ENCODE results near the gene PPP6R2. TPM values are rescaled to one million over a fixed set of nuclear protein-coding genes. Genes with fewer than 3 reads are reported as not detected.
A peak's percentile ranks its signal among the peaks of the same experiment; 100 is the strongest.

Gene PPP6R2
- total and polyA plus RNA-seq, 2 of the 4 experiments (the other 2 are of a cell fraction): 49.2 to 51.6 TPM

DNA sequence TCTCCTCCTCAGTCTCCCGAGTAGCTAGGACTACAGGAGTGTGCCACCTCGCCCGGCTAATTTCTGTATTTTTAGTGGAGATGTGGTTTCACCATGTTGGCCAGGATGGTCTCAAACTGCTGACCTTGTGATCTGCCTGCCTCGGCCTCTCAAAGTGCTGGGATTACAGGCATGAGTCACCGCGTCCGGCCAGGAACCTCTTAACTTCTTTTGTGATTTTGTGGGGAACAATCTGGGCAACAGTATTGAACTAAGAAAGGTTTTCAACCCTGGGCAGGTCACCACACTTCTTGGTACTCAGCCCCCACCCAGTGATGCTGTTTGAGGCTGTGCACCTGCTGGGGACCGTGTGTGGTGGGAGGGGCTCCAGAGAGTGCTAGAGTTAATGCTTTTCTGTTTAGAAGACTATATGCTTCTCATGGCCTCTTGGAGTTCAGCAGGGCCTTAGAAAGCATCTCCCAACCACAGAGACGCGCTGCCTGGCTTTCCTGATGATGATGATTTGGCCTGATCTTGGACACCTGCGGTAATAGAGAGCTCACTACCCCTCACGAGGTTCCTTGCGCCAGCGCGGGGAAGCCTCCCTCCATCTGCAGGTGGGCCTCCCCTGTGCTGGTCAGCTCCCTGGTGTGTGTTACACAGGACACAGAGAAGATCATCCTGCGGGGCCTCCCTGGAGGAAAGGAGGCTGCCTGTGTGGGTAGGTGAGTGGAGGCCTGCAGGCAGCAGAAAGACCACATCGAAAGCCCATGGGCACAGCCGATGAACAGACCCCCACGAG is 17.5 kb upstream of the PPP6R2 start:
- Histone ChIP-seq H3K18ac (ENCODE audit: low read depth, low read length) (no peak overlapping the region), H3K79me1 (ENCODE audit: low read depth in 1 of 2, low read length in 2 of 2) (peaks cover 11 to 26% of the 10 kb centered on the region in 2 experiments), H3K9me1 (ENCODE audit: insufficient read depth, low read length) (peaks cover 7% of the 10 kb centered on the region), H3K9me3 (ENCODE audit: control insufficient read depth, insufficient read depth, low read length) (no peaks in the 10 kb centered on the region), H3K14ac (replicated peaks; ENCODE audit: low read depth, low read length) (no peak overlapping the region; the same call in 1 of the 2 replicates), H3K27ac (ENCODE audit: insufficient read depth, low read length) (no peak overlapping the region), H2BK120ac (ENCODE audit: low read depth, low read length) (no peak overlapping the region), H2AK9ac (replicated peaks; ENCODE audit: low read depth, low read length, poor library complexity) (peak overlapping the region; percentile 92), H3K56ac (ENCODE audit: extremely low read depth, insufficient read depth, low read length) (no peak overlapping the region), H3K4me1 (ENCODE audit: control insufficient read depth, insufficient read depth, low read length) (peaks cover 6% of the 10 kb centered on the region), H2AK5ac (ENCODE audit: low read depth, low read length) (no peak overlapping the region), H2BK5ac (ENCODE audit: low read depth, low read length, poor library complexity, severe bottlenecking) (no peak overlapping the region), H4K8ac (ENCODE audit: low read depth in 2 of 2, low read length in 2 of 2) (0 out of 4 replicates have a peak overlapping the region, but pooled peaks of 1 of the 2 experiments have one; percentile 54), H4K20me1 (ENCODE audit: insufficient read depth, low read length) (no peaks in the 10 kb centered on the region), H3K9ac (ENCODE audit: low read depth, low read length) (peak overlapping the region; percentile 79), H3K36me3 (ENCODE audit: control insufficient read depth, insufficient read depth, low read length) (no peaks in the 10 kb centered on the region), H3K27me3 (ENCODE audit: control insufficient read depth, insufficient read depth, low read length) (no peaks in the 10 kb centered on the region; the same call in 1 of the 2 replicates), H4K5ac (ENCODE audit: low read depth, low read length) (no peak overlapping the region), H3K23ac (ENCODE audit: low read depth, low read length) (no peak overlapping the region), H3K4me2 (ENCODE audit: low read depth, low read length) (peak overlapping the region; percentile 89; the same call in 1 of the 2 replicates), H2BK20ac (ENCODE audit: low read depth, low read length) (no peak overlapping the region), H3K4me3 (ENCODE audit: insufficient read depth, low read depth, low read length) (peak overlapping the region; percentile 86; the same call in 1 of the 2 replicates), H3K4ac (ENCODE audit: low read depth, low read length) (no peak overlapping the region; the same call in 1 of the 2 replicates), H4K91ac (ENCODE audit: insufficient read depth, low read depth, low read length) (no peak overlapping the region), H2BK15ac (ENCODE audit: low read depth, low read length) (no peak overlapping the region), H2AFZ (replicated peaks; ENCODE audit: low read length, poor library complexity) (peak overlapping the region; percentile 96)
- dilution Hi-C loops (cut with HindIII; ENCODE audit: low sequenced_read_pairs, unreplicated experiment): no loop called here
- ChIA-PET POLR2A (ENCODE audit: unreplicated experiment) (no interaction called here), CTCF (interaction anchor here (0.9 kb wide), 1 partner anchor 17 kb away, joined by 3 read pairs; no protein-coding TSS in a partner anchor)
- no peak for ATAC-seq (ENCODE audit: low read depth)
- in situ Hi-C loops (cut with MboI; ENCODE audit: low sequenced_read_pairs): loop anchor here (5.0 to 10.0 kb wide), 2 partner anchors 51 to 73 kb away; partner anchors contain the start of genes HDAC10 and MAPK11
- intact Hi-C loops (cut with micrococcal nuclease): loop anchor here (2.0 to 5.0 kb wide), 4 partner anchors 19 to 73 kb away; partner anchors contain the start of genes MAPK11 and PLXNB2
- DNase-seq: no peak
- 86% methylated on average over 1 of the region's 19 CpGs; no CpG with 5 or more reads in 1 of the 2 experiments for WGBS, 2 experiments (ENCODE audit: extremely low coverage in 2 of 2, insufficient read length in 1 of 2)
- no TSS peak for BruUV-seq (replicated peaks)
- no peak for TF ChIP-seq CHD1 (IDR thresholded peaks at IDR 0.05; ENCODE audit: low read depth, low read length)
- no peak for TF ChIP-seq RCOR1 (IDR thresholded peaks at IDR 0.05; ENCODE audit: insufficient replicate concordance, low read length)
- TF ChIP-seq, protein P1, sequence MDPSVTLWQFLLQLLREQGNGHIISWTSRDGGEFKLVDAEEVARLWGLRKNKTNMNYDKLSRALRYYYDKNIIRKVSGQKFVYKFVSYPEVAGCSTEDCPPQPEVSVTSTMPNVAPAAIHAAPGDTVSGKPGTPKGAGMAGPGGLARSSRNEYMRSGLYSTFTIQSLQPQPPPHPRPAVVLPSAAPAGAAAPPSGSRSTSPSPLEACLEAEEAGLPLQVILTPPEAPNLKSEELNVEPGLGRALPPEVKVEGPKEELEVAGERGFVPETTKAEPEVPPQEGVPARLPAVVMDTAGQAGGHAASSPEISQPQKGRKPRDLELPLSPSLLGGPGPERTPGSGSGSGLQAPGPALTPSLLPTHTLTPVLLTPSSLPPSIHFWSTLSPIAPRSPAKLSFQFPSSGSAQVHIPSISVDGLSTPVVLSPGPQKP (IDR thresholded peaks at IDR 0.05; ENCODE audit: borderline replicate concordance, low read depth, low read length): no peak
- no peak for TF ChIP-seq POLR2A (IDR thresholded peaks at IDR 0.05; ENCODE audit: low read depth, low read length)
- no peak for TF ChIP-seq SMC3 (IDR thresholded peaks at IDR 0.05; ENCODE audit: low read depth, low read length)
- TF ChIP-seq MAZ (IDR thresholded peaks at IDR 0.05; ENCODE audit: borderline replicate concordance, low read depth, low read length): no peak
- TF ChIP-seq FOS (IDR thresholded peaks at IDR 0.05; ENCODE audit: low read depth, low read length): no peak
- TF ChIP-seq RAD21 (IDR thresholded peaks at IDR 0.05; ENCODE audit: low read length): no peak
- TF ChIP-seq, protein P2, sequence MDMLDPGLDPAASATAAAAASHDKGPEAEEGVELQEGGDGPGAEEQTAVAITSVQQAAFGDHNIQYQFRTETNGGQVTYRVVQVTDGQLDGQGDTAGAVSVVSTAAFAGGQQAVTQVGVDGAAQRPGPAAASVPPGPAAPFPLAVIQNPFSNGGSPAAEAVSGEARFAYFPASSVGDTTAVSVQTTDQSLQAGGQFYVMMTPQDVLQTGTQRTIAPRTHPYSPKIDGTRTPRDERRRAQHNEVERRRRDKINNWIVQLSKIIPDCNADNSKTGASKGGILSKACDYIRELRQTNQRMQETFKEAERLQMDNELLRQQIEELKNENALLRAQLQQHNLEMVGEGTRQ (IDR thresholded peaks at IDR 0.05; ENCODE audit: low read depth, low read length): no peak
- no peak for TF ChIP-seq BHLHE40 (IDR thresholded peaks at IDR 0.05; ENCODE audit: low read depth, low read length)
- TF ChIP-seq RFX5 (IDR thresholded peaks at IDR 0.05; ENCODE audit: low read depth, low read length): no peak
- no peak for TF ChIP-seq MAFK (IDR thresholded peaks at IDR 0.05; ENCODE audit: low read depth, low read length)
- no peak for TF ChIP-seq CEBPB (IDR thresholded peaks at IDR 0.05; ENCODE audit: low read depth, low read length)
- TF ChIP-seq NFE2L2 (IDR thresholded peaks at IDR 0.05; ENCODE audit: low read depth, low read length): no peak
